Testis (tissue), 3 donors: ENCODE measurements around the gene ZNF70. TPM values are rescaled to one million over a fixed set of nuclear protein-coding genes. Genes with fewer than 3 reads are reported as not detected.
A peak's percentile ranks its signal among the peaks of the same experiment; 100 is the strongest.

ENCODE experiments used
- DNase-seq: peaks from one replicate; pipeline ENCODE4 v3.0.0-alpha.2; 2019
- H3K27ac ChIP-seq, 2 donors: fragments of 200-600 bp; sonication (generic); one replicate each; pipeline ENCODE4 v1.5.1; 2019
- H3K27me3 ChIP-seq: fragments of 200-600 bp; sonication (generic); one replicate; pipeline ENCODE4 v1.5.1; 2019
- H3K36me3 ChIP-seq: fragments of 200-600 bp; sonication (generic); one replicate; pipeline ENCODE4 v1.5.1; 2017; ENCODE audit warnings: low read depth; ENCODE audit errors: missing control alignments
- H3K4me1 ChIP-seq: fragments of 200-600 bp; sonication (generic); one replicate; pipeline ENCODE4 v1.5.1; 2019
- H3K4me3 ChIP-seq, 2 donors: fragments of 200-600 bp; sonication (generic); one replicate each; pipeline ENCODE4 v1.5.1; 2017 to 2019
- H3K9me3 ChIP-seq: fragments of 200-600 bp; sonication (generic); one replicate; pipeline ENCODE4 v1.5.1; 2017
- POLR2A ChIP-seq: fragments of 450-650 bp; IDR thresholded peaks from one replicate; pipeline ENCODE4 v1.6.1; 2017; ENCODE audit warnings: antibody characterized with exemption, mild to moderate bottlenecking, moderate library complexity
- WGBS, 2 donors: methylation state at CpG; one replicate each; pipeline ENCODE4 v1.1.5; 2018; 5-methylcytosine and 5-hydroxymethylcytosine counted together
- intact Hi-C: fragments of 100-400 bp; cut with DNase I; formaldehyde crosslinking; loops from one replicate; pipeline ENCODE4 v1.15.1; 2023; ENCODE audit warnings: low total_unique reads
- polyA plus RNA-seq: library from polyadenylated mRNA; stranded (reverse); fragments of 350-450 nt; fragmentation: Illumina TruSeq; extraction: RNeasy Lipid Tissue Mini Kit (QIAGEN cat#74804); gene quantifications from one replicate; pipeline ENCODE4 v1.2.3, GENCODE V29; 2014; ENCODE audit warnings: low read depth, low replicate concordance; ENCODE audit not compliant: insufficient read depth
- total RNA-seq, 2 donors: library from RNA; depleted of rRNA; stranded (reverse); fragments of >200 nt; gene quantifications; one replicate each; pipeline ENCODE4 v1.2.3, GENCODE V29; 2016
- TF ChIP-seq, protein P1 (sequence below), 3 experiments: fragments of 450-650 bp in 2 of 3; fragments of 200-600 bp in 1 of 3; sonication (generic) in 1 of 3; IDR thresholded peaks; one replicate each; pipeline ENCODE4 v1.5.1; 2016 to 2019; ENCODE audit warnings: antibody characterized with exemption in 3 of 3, mild to moderate bottlenecking in 2 of 3, moderate library complexity in 1 of 3

The ZNF70 gene
- total and polyA plus RNA-seq, 3 donors from 2014 or later: 2.9 to 8.7 (median 7.2) TPM

DNA sequence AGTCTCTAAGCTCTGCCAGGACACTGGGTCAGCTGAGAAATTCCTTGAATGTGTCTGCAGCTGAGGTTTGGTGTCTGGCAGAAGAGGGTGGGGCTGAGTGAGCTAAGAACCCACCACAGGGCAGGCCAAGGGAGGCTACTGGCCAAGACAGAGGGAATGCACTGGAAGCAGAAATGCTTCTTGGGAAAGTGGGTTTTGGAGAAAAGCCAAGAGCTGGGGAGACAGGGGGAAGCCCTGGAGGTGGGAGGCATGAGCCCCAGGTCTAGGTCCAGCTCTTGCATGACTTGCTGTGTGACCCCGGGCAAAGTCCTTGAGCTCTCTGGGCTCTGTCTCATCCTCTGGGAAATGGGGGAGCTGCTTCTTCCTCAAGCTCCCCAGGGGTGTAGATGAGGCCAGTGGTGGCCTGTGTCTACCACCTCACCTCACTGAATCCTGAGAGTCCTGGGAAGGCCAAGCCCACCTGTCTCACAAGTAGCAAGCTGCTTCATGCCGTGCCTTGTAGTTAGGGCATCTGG is 24.1 kb upstream of the ZNF70 start:
- 79 to 86% methylated on average over 2 of the region's 2 CpGs for WGBS, 2 donors
- DNase-seq: no peak
- Histone ChIP-seq H3K4me1 (peaks cover 6% of the 10 kb centered on the region), H3K9me3 (no peaks in the 10 kb centered on the region), H3K27ac (no peak overlapping the region), H3K36me3 (no peaks in the 10 kb centered on the region), H3K27me3 (no peaks in the 10 kb centered on the region), H3K4me3 (no peak overlapping the region)
- intact Hi-C loops: no loop called here
- TF ChIP-seq, protein P1, sequence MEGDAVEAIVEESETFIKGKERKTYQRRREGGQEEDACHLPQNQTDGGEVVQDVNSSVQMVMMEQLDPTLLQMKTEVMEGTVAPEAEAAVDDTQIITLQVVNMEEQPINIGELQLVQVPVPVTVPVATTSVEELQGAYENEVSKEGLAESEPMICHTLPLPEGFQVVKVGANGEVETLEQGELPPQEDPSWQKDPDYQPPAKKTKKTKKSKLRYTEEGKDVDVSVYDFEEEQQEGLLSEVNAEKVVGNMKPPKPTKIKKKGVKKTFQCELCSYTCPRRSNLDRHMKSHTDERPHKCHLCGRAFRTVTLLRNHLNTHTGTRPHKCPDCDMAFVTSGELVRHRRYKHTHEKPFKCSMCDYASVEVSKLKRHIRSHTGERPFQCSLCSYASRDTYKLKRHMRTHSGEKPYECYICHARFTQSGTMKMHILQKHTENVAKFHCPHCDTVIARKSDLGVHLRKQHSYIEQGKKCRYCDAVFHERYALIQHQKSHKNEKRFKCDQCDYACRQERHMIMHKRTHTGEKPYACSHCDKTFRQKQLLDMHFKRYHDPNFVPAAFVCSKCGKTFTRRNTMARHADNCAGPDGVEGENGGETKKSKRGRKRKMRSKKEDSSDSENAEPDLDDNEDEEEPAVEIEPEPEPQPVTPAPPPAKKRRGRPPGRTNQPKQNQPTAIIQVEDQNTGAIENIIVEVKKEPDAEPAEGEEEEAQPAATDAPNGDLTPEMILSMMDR (IDR thresholded peaks at IDR 0.05): no peak
- TF ChIP-seq POLR2A: no peak

DNA sequence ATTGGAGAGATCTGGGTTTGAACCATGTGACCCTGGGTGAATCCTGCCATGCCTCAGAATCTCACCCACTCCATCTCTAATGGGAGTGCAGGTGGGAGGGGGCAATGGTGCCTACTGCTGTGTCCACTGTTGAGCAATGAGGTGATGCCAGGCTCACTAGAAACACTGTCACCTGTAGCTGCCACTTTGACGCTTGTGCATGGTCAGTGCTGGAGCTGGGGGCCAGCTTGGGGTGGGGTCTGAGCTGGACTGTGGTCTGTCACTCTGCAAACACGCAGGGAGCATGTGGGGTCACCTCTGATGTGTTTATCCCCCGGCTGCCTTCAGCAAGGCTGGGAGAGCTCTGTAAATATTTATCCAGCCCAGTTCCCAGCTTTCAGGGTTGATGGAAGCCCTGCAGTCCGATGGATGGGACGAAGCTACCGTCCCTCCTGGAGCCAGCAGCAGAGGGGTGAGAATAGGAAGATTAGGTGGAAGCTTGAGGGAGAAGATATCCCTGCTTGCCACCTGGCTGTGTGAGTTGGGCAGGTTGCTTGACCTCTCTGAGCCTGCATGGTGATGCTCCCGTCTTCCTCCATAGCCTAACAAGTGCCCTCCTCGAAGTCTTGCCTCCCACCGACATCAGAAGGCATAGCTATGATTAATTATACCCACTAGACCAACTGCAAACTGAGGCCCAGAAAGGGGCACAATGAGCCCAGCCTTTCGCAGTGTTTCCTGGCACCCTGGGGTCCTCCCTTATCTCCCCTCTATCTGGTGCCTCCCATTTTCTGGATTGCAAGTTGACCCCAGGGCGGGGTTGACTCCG is 23.4 kb upstream of the ZNF70 start:
- DNase-seq: no peak
- H3K27me3 ChIP-seq: no peaks in the 10 kb centered on the region
- H3K27ac ChIP-seq: no peak overlapping the region
- H3K36me3 ChIP-seq: no peaks in the 10 kb centered on the region
- peaks cover 6% of the 10 kb centered on the region for H3K4me1 ChIP-seq
- WGBS, 2 donors: 73 to 80% methylated on average over 7 to 12 of the region's 12 CpGs
- H3K4me3 ChIP-seq: no peak overlapping the region
- H3K9me3 ChIP-seq: no peaks in the 10 kb centered on the region
- intact Hi-C loops: no loop called here
- no peak for TF ChIP-seq POLR2A
- TF ChIP-seq, protein P1 (IDR thresholded peaks at IDR 0.05): no peak

DNA sequence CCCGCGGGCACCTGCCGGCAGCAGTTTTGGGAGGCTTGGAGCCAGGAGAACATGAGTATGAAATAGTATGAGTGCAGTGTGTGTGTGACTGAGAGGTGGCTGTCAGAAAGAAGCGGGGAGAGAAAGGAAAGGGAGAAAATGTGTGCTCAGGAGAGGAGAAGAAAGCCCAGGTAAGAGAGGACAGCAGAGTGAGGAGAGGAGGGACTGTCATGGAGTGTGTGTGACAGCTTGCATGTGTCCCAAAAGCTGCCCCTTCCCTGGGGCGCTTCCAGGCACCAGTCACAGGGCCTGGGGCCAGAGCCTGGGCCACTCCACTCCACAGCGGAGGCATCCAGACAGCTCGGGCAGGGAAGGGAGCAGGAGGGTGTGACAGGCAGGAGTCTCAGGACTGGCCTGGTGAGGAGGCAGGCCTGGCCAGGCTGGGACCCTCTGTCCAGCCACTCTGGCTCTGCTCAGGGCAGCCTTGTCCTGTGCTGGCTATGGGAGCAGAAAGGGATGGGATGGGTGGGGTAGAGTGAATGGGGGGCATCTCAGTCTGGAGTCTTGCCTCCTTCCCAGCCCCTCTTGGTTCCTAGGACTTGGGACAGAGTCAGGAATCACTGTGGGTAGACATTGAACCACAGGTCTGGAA is 22.7 kb upstream of the ZNF70 start:
- no peak for TF ChIP-seq POLR2A
- TF ChIP-seq, protein P1 (IDR thresholded peaks at IDR 0.05): no peak
- H3K36me3 ChIP-seq: no peaks in the 10 kb centered on the region
- no peaks in the 10 kb centered on the region for H3K27me3 ChIP-seq
- whole genome bisulfite sequencing, 2 donors: 63 to 67% methylated on average over 7 of the region's 7 CpGs
- H3K4me1 ChIP-seq: peaks cover 6% of the 10 kb centered on the region
- no peaks in the 10 kb centered on the region for H3K9me3 ChIP-seq
- H3K27ac ChIP-seq: no peak overlapping the region
- intact Hi-C loops: no loop called here
- peak overlapping the region in 1 of 2 donors; percentile 32 for H3K4me3 ChIP-seq
- no peak for DNase-seq

DNA sequence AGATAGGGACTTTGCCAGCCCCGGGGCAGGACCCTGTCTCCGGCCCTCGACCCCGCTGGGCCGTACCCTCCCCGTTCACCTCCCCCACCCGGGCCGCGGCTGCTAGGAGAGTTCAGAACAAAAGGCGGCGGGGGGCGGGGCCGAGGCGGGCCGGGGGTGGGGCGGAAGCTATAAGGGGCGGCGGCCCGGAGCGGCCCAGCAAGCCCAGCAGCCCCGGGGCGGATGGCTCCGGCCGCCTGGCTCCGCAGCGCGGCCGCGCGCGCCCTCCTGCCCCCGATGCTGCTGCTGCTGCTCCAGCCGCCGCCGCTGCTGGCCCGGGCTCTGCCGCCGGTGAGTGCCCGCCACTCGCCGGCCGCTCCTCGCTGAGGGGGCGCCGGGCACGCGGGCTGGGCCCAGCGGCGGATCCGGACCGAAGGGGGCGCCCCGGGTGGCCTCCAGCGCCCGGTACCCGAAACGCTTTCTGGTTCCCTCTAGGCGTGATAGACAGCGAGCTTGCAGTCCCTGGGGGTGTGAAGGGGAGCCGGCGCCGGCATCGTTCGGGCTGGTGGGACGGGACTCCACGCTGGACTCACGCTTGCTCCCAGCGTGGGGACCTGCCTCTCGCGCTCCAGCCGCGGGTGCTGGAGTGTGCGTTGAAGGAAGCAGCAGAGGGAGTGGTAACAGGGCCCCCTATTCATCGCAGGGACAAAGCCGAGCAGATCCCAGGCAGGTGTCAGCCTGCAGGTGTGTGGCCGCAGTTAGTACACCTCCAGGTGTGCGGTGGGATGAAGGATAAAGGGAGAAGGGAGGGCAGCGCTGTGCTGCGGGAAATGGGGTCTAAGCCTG is 21.9 kb upstream of the ZNF70 start, which contains the start of gene MMP11:
Gene MMP11, plus strand, starts transcription at position 201 of the 825 bp plus-strand sequence. Its CDS starts 22 bp downstream, at position 223.
- TF ChIP-seq, protein P1 (IDR thresholded peaks at IDR 0.05): no peak
- no peak for TF ChIP-seq POLR2A
- H3K4me3 ChIP-seq: peak within 1 kb of the TSS; percentile 32 to 51
- peak; percentile 56 for DNase-seq
- no peaks in the 10 kb centered on the region for H3K27me3 ChIP-seq
- no peaks in the 10 kb centered on the region for H3K36me3 ChIP-seq
- no peak within 1 kb of the TSS for H3K27ac ChIP-seq
- 9 to 18% methylated on average over 9 to 26 of the region's 79 CpGs for WGBS, 2 donors
- intact Hi-C loops: no loop called here
- H3K4me1 ChIP-seq: peaks cover 6% of the 10 kb centered on the region
- H3K9me3 ChIP-seq: no peaks in the 10 kb centered on the region
